Duodenal mucosa (tissue), 2 donors: ENCODE results near the gene GTF2I.
"Not testable (repeated sequence)": the region's sequence is repeated elsewhere in the genome, so short reads cannot be mapped to it uniquely, and the experiment has no call there.

ENCODE experiments used
- H3K27ac ChIP-seq: one replicate; pipeline ENCODE4 v1.7.0; 2013; ENCODE audit warnings: low read depth, low read length
- H3K27me3 ChIP-seq, 2 donors: one replicate each; pipeline ENCODE4 v1.7.0; 2013; ENCODE audit warnings: low read length in 2 of 2, control low read depth in 1 of 2; ENCODE audit not compliant: insufficient read depth in 2 of 2, control insufficient read depth in 1 of 2
- H3K36me3 ChIP-seq, 2 donors: one replicate each; pipeline ENCODE4 v1.7.0; 2013; ENCODE audit warnings: low read length in 2 of 2, control low read depth in 1 of 2; ENCODE audit not compliant: insufficient read depth in 2 of 2, control insufficient read depth in 1 of 2
- H3K4me1 ChIP-seq, 2 donors: one replicate each; pipeline ENCODE4 v1.7.0; 2013; ENCODE audit warnings: low read length in 2 of 2, control low read depth in 1 of 2; ENCODE audit not compliant: insufficient read depth in 2 of 2, control insufficient read depth in 1 of 2
- H3K4me3 ChIP-seq, 2 donors: one replicate each; pipeline ENCODE4 v1.7.0; 2013; ENCODE audit warnings: low read length in 2 of 2, low read depth in 1 of 2
- H3K9ac ChIP-seq, 2 donors: one replicate each; pipeline ENCODE4 v1.7.0; 2013; ENCODE audit warnings: low read length in 2 of 2, low read depth in 1 of 2
- H3K9me3 ChIP-seq, 2 donors: one replicate each; pipeline ENCODE4 v1.7.0; 2013; ENCODE audit warnings: low read length in 2 of 2, control low read depth in 1 of 2; ENCODE audit not compliant: control insufficient read depth in 1 of 2

GTF2I gene

DNA sequence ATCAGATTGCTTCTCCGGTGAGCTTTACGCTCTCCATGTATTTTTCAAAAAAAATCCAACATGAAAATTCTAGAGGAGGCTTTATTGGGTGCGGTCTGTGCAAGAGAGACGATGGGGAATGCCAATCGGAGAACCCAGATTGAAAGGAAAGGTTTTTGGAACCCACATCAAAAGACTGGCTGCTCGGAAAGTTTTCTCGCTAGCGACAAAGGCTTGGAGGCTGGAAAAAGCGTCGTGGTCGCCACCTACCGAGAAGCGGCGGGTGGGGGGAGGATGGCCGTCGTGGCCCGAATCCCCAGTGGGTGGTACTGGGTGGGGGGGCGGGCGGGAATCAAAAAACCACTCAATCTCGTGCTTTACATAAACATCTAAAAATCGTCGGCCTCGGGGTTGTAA is 1.1 kb upstream of the GTF2I start:
- Histone ChIP-seq H3K4me3 (peak overlapping the region; percentile 74 to 88), H3K4me1 (peaks cover 20 to 46% of the 10 kb centered on the region in 2 donors), H3K9ac (peak overlapping the region; percentile 54 to 64), H3K27ac (no peak overlapping the region), H3K36me3 (no peaks in the 10 kb centered on the region), H3K27me3 (no peaks in the 10 kb centered on the region), H3K9me3 (no peaks in the 10 kb centered on the region)

DNA sequence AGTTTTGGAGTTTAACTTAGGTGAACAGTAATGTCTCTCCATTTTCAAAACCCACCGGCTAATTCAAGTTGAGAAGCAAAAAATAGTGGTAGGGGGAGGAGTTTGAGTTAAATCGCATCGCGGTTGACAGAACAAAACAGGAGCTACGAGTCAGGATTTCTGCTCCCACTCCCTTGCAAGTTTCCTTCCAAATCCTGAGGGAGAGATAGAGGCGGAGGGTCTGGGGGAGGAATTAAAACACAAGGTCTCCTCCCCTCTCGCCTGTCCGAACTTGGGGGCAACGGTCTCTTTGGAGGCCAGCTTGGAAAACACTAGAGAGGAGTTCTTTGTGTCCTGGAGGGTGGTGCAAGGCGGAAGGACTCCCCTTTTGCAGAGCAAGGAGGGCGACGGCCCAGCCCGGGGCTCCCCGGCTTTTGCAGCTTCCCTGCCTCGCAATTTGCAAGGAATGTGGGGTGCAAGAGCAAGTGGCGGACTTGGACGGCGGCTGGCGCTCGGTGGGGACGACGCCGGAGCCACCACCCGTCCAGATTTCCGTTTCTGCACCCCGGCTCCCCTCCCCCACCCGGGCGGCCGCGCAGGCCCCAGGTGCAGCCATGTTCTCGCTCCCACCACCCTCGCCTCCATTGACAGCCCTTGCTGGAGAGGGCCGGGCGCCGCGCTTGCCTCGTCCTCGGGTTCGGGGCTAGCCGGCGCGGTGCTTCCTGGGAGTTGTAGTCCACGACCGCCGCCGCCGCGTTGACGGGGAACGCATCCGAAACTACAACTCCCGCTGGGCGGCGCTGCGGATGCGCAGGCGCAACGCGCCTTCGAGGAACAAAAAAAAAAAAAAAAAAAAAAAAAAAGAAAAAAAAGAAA is 454 bp upstream of the GTF2I start:
- Histone ChIP-seq H3K27ac (peak overlapping the region; percentile 93), H3K9me3 (no peaks in the 10 kb centered on the region), H3K9ac (peak overlapping the region; percentile 64 to 80), H3K36me3 (no peaks in the 10 kb centered on the region), H3K4me1 (peaks cover 24 to 51% of the 10 kb centered on the region in 2 donors), H3K27me3 (no peaks in the 10 kb centered on the region), H3K4me3 (peak overlapping the region; percentile 75 to 88)

DNA sequence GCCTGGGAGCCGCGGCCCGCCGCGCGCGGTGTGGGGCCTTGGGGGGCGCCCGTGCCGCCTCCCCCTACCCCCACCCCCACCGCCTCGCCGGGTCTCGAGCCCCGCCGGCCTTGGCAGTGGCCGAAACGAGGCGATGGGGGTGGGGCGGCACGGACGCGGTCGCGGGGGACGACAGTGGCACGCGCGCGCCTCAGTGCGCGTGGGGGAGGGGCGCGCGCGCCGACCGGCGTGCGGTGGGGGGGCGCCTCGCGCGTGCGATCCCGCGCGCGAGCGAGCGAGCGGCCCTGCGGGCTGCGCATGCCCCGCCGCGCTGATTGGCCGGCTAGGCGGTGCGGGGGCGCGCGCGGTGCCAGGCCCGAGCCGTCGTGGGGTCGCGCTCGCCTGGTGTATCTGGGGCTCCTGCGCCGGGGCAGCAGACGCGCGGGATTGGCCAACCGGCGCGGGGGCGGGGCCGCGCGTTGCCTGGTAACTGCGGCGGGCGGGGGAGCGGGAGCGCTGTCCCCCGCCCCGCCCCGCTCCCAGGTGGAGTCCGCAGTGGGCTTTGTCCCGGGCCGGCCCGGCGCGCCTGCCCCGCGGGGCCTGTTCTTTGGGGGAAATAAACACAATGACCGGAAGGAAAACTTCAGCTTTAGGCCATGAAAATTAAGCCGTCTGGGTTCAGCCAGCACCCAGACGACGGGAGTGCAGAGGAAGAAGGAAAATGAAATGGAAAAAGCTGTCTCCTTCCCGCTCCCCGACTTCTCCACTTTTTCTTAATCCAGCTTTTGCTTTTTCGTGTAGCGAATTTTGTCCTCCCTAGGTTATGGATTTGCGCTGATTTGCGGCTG is 873 bp downstream of the GTF2I start:
- H3K27ac ChIP-seq: peak overlapping the region; percentile 93
- H3K9me3 ChIP-seq: no peaks in the 10 kb centered on the region
- H3K36me3 ChIP-seq: no peaks in the 10 kb centered on the region
- no peaks in the 10 kb centered on the region for H3K27me3 ChIP-seq
- H3K4me3 ChIP-seq: peak overlapping the region; percentile 75 to 80
- peak overlapping the region; percentile 81 to 89 for H3K9ac ChIP-seq
- peaks cover 30 to 51% of the 10 kb centered on the region in 2 donors for H3K4me1 ChIP-seq

DNA sequence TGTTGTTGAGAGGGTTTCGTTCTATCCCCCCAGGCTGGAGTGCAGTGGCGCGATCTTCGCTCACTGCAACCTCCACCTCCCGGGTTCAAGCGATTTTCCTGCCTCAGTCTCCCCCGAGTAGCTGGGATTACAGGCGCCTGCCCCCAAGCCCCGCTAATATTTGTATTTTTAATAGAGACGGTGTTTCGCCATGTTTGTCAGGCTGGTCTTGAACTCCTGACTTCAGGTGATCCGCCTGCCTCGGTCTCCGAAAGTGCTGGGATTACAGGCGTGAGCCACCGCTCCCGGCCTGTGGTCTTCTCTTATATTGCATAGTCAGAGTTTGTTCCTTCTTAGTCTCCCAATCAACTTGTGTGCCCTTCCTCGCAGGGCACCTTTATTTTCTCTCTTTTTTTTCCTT is 2.7 kb downstream of the GTF2I start:
- peak overlapping the region in 1 of 2 donors; percentile 31 for H3K9ac ChIP-seq
- H3K4me1 ChIP-seq: peaks cover 30 to 44% of the 10 kb centered on the region in 2 donors
- H3K4me3 ChIP-seq: peak overlapping the region; percentile 53 to 80

DNA sequence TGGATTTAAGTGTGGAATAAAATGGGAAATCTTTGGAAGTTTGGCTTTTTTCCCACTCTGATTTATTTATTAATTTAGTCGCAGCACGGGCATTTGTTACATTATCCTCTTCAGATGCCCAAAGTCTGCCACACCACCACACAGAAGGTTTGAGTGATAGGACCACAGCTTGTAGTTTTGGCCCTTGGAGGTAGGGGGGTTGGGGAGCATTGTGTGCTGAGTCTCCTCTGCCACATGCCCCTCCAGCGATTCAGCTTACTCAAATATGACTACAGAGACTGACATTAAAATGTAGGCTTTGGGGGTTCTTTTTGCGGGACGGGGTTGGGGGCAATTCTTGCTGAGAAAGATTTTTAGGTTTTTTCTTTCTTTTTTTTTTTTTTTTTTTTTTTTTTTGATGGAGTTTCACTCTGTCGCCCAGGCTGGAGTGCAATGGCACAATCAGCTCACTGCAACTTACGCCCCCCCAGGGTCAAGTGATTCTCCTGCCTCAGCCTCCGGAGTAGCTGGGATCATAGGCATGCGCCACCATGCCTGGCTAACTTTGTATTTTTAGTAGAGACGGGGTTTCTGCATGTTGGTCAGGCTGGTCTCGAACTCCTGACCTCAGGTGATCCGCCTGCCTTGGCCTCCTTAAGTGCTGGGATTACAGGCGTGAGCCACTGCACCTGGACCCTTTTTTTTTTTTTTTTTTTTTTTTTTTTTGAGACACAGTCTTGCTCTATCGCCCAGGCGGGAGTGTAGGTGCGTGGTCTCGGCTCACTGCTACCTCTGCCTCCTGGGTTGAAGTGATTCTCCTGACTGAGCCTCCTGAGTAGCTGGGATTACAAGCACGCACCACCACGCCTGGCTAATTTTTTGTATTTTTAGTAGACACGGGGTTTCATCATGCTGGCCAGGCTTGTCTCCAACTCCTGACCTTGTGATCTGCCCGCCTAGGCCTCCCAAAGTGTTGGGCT is 4.6 kb downstream of the GTF2I start:
- not testable (repeated sequence) for H3K27ac ChIP-seq, H3K4me3 ChIP-seq, H3K9me3 ChIP-seq, H3K27me3 ChIP-seq, H3K9ac ChIP-seq
- peaks cover 4 to 18% of the 10 kb centered on the region in 2 donors for H3K36me3 ChIP-seq
- H3K4me1 ChIP-seq: peaks cover 19 to 32% of the 10 kb centered on the region in 2 donors

More for the DNA sequence above, 2.7 kb downstream of the GTF2I start:
- H3K27ac ChIP-seq: peak overlapping the region; percentile 27
- not testable (repeated sequence) for H3K9me3 ChIP-seq, H3K27me3 ChIP-seq, H3K36me3 ChIP-seq

DNA sequence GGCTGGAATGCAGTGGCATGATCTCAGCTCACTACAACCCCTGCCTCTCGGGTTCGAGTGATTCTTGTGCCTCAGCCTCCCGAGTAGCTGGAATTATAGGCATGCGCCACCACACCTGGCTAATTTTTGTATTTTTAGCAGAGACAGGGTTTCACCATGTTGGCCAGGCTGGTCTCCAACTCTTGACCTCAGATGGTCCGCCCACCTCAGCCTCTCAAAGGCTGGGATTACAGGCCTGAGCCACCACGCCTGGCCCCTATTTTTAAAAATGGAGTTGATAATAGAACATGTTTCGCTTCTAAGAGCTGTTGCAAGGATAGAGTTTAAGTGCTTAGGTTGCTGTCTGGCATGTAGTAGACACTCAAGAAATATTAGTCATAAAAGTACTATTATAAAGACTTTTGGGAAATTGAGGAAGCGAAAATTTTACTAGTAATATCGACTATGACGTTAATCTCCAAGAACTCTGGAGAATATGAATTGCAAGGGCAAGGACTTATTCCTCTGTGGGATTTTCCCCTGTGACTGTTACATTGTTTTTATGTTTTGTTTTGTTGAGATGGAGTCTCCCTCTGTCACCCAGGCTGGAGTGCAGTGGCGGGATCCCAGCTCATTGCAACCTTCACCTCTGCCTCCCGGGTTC is 7.9 kb downstream of the GTF2I start:
- H3K9ac ChIP-seq: no peak overlapping the region
- H3K27ac ChIP-seq: no peak overlapping the region
- H3K9me3 ChIP-seq: no peaks in the 10 kb centered on the region
- no peaks in the 10 kb centered on the region for H3K27me3 ChIP-seq
- H3K4me1 ChIP-seq: peaks cover 15 to 19% of the 10 kb centered on the region in 2 donors
- H3K4me3 ChIP-seq: no peak overlapping the region
- peaks cover 4 to 18% of the 10 kb centered on the region in 2 donors for H3K36me3 ChIP-seq

DNA sequence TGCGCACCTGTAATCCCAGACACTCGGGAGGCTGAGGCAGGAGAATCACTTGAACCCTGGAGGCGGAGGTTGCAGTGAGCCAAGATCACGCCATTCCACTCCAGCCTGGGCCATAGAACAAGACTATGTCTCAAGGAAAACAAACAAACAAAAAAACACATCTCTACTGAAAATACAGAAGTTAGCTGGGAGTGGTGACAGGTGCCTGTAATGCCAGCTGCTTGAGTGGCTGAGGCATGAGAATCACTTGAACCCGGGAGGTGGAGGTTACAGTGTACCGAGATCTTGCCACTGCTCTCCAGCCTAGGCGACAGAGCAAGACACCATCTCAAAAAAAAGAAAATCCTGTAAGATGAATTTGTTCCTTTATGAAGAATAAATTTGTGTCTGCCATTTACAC is 9.5 kb downstream of the GTF2I start:
- H3K36me3 ChIP-seq: peaks cover 4 to 18% of the 10 kb centered on the region in 2 donors
- H3K4me3 ChIP-seq, H3K9ac ChIP-seq, H3K4me1 ChIP-seq, H3K27ac ChIP-seq, H3K9me3 ChIP-seq, H3K27me3 ChIP-seq: not testable (repeated sequence)

DNA sequence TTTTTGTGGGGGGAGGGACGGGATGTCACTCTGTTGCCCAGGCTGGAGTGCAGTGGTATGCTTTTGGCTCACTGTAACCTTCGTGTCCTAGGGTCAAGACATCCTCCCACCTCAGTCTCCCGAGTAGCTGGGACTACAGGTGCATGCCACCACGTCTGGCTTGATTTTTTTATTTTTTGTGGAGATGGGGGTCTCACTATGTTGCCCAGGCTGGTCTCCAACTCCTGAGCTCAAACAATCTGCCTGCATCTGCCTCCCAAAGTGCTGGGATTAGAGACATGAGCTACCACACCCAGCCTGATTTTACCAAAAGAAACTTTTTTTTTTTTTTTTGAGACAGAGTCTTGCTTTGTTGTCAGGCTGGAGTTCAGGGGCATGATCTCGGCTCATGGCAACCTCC is 10.0 kb downstream of the GTF2I start:
- H3K4me1 ChIP-seq, H3K27me3 ChIP-seq, H3K9me3 ChIP-seq, H3K27ac ChIP-seq, H3K9ac ChIP-seq, H3K4me3 ChIP-seq: not testable (repeated sequence)
- H3K36me3 ChIP-seq: peaks cover 4 to 18% of the 10 kb centered on the region in 2 donors

DNA sequence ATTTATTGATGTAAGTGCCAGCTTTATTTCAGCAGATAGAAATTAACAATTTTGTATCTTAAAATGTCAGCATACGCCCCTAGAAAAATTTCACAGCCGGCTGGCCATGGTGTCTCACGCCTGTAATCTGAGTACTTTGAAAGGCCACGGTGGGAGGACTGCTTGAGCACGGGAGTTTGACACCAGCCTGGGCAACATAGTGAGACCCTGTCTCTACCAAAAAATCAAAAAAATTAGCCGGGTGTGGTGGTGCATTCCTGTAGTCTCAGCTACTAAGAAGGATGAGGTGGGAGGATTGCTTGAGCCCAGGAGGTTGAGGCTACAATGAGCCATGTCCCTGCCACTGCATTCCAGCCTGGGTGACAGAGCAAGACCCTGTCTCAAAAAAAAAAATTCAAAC is 14.1 kb downstream of the GTF2I start:
- Histone ChIP-seq H3K9ac (no peak overlapping the region), H3K27me3 (no peaks in the 10 kb centered on the region), H3K36me3 (peaks cover 4 to 5% of the 10 kb centered on the region in 2 donors), H3K9me3 (no peaks in the 10 kb centered on the region), H3K4me1 (no peaks in the 10 kb centered on the region), H3K4me3 (no peak overlapping the region), H3K27ac (no peak overlapping the region)
